GM19397 (cell line): ENCODE results near the gene ZNF415.
"Not testable (repeated sequence)": the region's sequence is repeated elsewhere in the genome, so short reads cannot be mapped to it uniquely, and the experiment has no call there.

Experiments
- ATAC-seq: cut with Tn5 transposase; IDR thresholded peaks from one replicate; pipeline ENCODE4 v1.9.1; 2021; ENCODE audit warnings: mild to moderate bottlenecking, moderate library complexity; ENCODE audit not compliant: unreplicated experiment

ZNF415 gene

DNA sequence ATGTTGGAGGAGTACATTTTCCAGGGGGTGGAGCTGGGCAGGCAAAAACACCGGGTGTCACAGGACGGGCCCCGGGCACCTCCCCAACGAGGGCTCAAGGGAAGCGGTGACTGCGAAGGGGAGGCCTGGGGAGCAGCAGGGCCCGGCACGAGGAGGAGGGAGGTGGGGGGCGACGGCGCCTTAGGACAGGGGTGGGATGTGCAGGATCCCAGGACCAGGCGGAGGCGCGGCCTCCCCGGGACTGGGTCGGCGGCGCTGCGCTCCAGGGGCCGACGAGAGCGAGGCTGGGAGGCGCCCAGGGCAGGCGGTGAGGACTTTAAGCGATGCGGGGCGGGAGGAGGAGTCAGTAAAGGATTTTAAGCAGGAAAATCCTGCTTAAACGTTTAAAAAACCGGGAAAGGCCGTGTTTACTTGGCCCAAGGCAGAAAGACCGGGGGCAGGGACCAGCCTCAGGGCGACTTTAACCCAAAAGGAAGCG lies 29.9 kb downstream of the ZNF415 start:
- peak; percentile 19 for ATAC-seq

GRCh38 chr19:53102206-53102755 lies 30.4 kb downstream of the ZNF415 start:
- no peak for ATAC-seq

DNA sequence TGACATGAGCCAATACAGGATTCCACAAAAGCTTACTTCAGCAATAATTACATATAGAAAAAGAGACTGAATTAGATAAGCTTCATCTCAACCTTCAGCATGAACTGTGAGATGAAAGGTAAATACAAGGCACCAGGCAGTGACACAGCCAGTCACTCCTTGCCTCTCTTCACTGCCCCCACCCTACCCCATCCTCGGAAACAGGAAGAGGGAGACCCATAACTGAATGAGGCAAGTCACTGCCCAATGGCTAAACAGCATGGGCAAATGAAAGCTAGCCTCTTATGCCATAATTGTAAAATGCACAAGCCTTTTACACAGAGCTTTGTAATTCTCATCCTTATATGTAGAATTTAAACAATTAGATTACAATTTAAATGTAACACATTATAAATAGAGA lies 31.2 kb downstream of the ZNF415 start:
- ATAC-seq, result no peak

- ATAC-seq, result not testable (repeated sequence)
These were observed 34.1 kb downstream of the ZNF415 start for GRCh38 chr19:53098570-53098969.

- ATAC-seq, result not testable (repeated sequence)
These were observed 35.6 kb downstream of the ZNF415 start for GRCh38 chr19:53096982-53097690.

DNA sequence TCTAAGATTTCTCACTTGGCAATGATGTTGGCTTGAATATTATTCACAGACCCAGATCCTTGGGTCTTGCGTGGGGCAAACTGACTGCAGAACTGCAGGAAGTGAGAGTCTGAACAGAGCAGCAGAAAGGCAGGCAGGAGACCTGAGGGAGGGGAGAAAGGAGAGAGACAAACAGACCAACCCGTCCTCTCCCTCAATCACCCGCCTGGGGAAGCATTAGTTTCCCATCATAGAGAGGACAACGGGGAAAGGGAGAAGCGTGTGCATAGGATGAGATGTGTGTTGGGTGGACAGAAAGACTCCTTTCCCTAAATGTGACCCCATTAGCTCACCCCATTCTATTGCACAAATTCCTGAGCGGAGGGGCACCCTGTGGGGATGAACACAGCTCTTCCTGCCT lies 36.1 kb downstream of the ZNF415 start:
- ATAC-seq, result not testable (repeated sequence)

GRCh38 chr19:53094754-53095575 lies 37.7 kb downstream of the ZNF415 start:
- no peak for ATAC-seq

- no peak for ATAC-seq
These were observed 40.0 kb downstream of the ZNF415 start for GRCh38 chr19:53092723-53093122.

DNA sequence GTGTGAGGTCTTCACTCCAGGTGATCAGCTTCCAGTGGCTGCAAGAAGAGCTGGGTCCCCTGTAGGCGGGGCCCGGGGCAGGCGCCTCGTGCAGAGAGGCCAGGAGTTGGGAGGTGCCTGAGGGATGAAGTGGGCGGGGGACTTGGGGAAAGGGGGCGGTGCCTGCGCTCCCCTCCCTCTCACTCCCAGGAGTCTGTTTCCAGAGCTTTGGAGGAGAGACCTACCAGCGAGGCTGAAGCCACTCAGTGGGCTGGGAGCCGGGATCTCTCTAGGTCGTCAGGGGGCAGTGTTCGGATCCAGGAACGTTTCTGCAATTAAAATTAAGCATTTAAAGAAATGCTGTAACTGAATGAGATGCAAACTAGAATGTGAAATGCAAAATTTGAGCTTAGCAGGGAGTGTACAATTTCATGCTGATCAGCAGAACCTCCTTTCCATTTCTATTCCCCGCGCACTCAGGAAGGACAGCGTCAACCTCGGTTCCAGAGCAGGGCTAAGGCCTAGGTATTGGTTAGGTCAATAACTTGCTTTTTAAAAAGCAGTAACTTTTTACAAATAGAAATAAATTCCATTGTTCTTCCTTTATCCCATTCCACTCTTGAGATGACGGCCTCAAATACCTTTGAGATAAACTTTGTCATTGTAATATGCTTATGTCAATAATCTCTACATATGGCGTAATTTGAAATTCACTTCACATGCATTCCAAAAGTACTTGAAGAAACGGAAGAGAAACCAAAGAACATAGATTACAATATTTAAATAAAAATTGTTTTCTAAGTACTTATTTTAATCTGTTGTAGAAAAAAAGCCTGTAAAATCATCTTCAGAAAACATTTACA lies 41.1 kb downstream of the ZNF415 start:
- ATAC-seq, result no peak

DNA sequence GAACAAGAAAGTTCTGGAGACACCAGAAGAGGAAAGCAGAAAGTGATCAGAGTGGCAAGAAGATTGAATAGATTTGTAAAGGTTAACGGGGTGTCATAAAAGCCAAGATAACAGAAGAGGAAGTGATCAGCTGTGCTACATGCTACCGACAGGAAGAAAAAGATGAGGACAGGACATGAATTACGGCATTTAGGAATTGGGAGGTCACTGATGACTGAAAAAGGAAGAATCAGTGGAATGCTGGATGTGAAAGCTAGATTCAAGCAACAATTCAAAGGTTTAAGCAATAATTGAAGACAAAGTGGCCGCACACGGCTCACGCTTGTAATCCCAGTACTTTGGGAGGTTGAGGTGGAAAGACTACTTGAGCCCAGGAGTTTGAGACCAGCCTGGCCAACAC lies 44.6 kb downstream of the ZNF415 start:
- no peak for ATAC-seq

GRCh38 chr19:53086949-53087348 lies 45.8 kb downstream of the ZNF415 start:
- no peak for ATAC-seq

DNA sequence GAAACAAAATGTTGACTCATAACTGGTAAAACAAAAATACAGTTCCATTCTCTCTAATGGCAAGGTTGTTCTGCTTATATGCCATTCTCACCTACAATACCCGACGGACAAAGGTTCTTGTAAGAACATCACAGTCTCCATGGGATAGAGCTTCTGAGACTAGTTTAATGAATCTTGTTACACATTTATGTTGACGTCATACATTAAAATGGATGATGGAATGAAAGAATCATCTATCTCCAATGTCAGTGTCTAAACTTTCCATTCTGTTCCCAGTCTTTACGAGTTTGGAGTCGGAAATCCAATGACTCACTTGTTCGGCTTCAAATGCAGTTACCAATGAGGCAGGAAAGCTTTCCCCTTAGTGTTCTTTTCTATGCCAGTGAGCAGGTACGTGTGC lies 47.2 kb downstream of the ZNF415 start:
- ATAC-seq, result no peak

DNA sequence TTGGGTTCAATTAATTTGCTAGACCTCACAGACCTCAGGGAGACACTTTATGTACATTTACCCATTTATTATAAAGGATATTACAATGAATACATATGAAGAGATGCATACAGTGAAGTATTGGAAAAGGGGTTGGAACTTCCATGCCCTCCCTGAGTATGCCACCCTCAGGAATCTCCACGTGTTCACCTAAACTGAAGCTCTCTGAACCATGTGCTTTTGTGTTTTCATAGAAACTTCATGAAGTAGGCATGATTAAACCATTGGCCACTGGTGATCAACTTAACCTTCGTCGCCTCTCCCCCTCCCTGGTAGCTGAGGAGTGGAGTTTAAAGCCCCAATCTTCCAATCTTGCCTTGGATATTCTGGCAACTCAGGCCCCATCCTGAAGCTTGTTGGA lies 49.8 kb downstream of the ZNF415 start:
- no peak for ATAC-seq

DNA sequence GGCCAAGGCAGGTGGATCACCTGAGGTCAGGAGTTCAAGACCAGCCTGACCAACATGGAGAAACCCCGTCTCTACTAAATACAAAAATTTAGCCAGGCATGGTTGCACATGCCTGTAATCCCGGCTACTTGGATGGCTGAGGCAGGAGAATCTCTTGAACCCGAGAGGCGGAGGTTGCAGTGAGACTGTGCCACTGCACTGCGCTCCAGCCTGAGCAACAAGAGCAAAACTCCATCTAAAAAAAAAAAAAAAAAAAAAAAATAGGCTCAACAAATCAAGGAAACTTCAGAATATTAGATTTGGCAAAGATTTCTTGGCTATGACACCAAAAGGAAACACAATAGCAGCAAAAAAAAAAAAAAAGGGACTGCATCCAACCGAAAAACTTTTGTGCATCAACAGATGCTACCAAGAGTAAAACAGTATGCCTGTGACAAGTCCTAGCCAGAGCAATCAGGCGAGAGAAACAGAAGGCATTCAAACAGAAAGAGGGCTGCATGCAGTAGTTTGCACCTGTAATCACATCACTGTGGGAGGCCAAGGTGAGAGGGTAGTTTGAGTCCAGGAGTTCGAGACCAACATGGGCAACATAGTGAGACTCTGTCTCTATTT lies 53.3 kb downstream of the ZNF415 start:
- ATAC-seq, result no peak

DNA sequence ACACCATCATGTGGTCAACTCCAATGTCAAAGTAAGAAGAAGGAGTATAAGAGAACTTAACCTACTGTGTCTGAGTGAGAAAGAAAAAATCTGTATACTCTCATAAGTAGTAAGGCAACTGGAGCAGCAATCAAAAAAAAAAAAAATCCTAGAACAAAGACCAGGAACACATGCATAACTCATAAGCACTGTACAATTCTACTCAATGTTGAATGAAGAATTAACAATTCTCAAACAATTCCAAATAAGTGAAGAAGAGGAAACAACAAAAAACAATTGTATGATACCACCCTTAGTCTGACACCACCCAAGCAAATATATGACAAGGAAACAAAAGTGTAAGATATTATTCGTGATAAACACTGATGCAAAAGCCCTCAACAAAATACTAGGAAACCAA lies 54.0 kb downstream of the ZNF415 start:
- no peak for ATAC-seq

GRCh38 chr19:53076984-53077383 lies 55.7 kb downstream of the ZNF415 start:
- ATAC-seq, result no peak

DNA sequence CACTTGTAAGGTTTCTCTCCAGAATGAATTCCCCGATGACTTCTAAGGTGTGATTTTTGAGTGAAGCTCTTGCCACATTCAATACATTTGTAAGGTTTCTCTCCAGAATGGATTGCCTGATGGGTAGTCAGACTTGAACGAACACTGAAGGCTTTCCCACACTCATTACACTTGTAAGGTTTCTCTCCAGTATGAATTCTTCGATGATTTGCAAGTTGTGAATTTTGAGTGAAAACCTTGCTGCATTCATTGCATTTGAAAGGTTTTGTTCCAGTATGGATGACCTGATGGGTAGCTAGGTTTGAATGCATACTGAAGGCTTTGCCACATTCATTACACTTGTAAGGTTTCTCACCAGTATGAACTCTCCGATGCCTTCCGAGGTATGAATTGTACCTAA lies 63.9 kb downstream of the ZNF415 start:
- no peak for ATAC-seq

DNA sequence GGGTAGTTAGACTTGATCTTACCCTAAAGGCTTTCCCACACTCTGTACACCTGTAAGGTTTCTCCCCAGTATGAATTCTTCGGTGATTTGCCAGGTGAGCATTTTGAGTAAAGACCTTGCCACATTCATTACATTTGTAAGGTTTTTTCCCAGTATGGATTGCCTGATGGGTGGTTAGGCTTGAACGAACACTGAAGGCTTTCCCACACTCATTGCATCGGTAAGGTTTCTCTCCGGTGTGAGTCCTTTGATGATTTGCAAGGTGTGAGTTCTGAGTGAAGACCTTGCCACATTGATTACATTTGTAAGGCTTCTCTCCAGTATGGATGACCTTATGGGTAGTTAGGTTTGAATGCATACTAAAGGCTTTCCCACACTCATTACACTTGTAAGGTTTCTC lies 64.5 kb downstream of the ZNF415 start:
- ATAC-seq, result no peak

DNA sequence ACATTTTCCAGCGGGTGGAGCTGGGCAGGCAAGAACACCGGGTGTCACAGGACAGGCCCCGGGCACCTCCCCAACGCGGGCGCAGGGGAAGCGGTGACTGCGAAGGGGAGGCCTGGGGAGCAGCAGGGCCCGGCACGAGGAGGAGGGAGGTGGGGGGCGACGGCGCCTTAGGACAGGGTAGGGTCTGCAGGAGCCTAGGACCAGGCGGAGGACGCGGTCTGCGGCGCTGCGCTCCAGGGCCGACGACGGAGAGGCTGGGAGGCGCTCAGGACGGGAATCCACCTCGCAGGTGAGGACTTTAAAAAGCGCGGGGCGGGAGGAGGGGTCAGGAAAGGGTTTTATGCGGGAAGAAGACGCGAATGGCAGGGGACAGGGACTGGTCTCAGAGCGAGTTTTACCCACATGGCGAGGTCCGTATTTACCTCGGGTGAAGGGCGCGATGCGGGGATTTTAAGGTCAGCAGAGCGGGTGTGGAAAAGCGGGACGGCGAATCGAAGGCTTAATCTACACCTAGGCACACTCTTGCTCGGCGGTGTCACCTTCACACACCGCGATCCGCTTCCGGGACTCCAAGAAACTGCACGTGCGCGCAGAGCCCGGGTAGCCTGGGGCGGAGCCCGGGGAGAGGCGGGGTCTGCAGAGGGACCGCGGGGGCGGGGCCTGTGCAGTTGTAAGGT lies 74.7 kb downstream of the ZNF415 start:
- ATAC-seq, result no peak
